Activated effector memory CD4-positive, alpha-beta T cell treated with anti-CD3 and anti-CD28 coated beads, Interleukin-2, amount 50 U/mL, for 16 hours (primary cell): ENCODE measurements around the gene EPHA8.

Experiments
- DNase-seq: peaks from one replicate; pipeline ENCODE4 v3.0.0-alpha.2; 2020

The EPHA8 gene

GRCh38 chr1:22569269-22569668 lies 6.0 kb downstream of the EPHA8 start:
- no peak for DNase-seq

- DNase-seq, result no peak
Observed at GRCh38 chr1:22570140-22570909, 7.0 kb downstream of the EPHA8 start.

GRCh38 chr1:22572818-22573217 lies 9.5 kb downstream of the EPHA8 start:
- no peak for DNase-seq

- DNase-seq, result no peak
Observed at GRCh38 chr1:22573237-22573636, 9.9 kb downstream of the EPHA8 start.

- no peak for DNase-seq
Observed at GRCh38 chr1:22575532-22576149, 12.4 kb downstream of the EPHA8 start.

- DNase-seq, result no peak
Observed at GRCh38 chr1:22576150-22576544, 12.9 kb downstream of the EPHA8 start.

- DNase-seq, result no peak
Observed at GRCh38 chr1:22576617-22577016, 13.3 kb downstream of the EPHA8 start.

GRCh38 chr1:22578732-22579361 lies 15.6 kb downstream of the EPHA8 start:
- DNase-seq, result no peak

GRCh38 chr1:22579541-22580155 lies 16.4 kb downstream of the EPHA8 start:
- DNase-seq, result no peak

GRCh38 chr1:22582661-22583635 lies 19.7 kb downstream of the EPHA8 start:
- DNase-seq, result no peak

GRCh38 chr1:22584001-22584562 lies 20.8 kb downstream of the EPHA8 start:
- no peak for DNase-seq

GRCh38 chr1:22584970-22585369 lies 21.7 kb downstream of the EPHA8 start:
- no peak for DNase-seq

GRCh38 chr1:22585471-22585870 lies 22.2 kb downstream of the EPHA8 start:
- DNase-seq, result no peak

GRCh38 chr1:22586356-22587130 lies 23.3 kb downstream of the EPHA8 start:
- no peak for DNase-seq

GRCh38 chr1:22587247-22587646 lies 24.0 kb downstream of the EPHA8 start:
- DNase-seq, result no peak

- DNase-seq, result no peak
Observed at GRCh38 chr1:22588899-22589422, 25.7 kb downstream of the EPHA8 start.

- no peak for DNase-seq
Observed at GRCh38 chr1:22591576-22591975, 28.3 kb downstream of the EPHA8 start.

GRCh38 chr1:22592051-22592450 lies 28.8 kb downstream of the EPHA8 start:
- no peak for DNase-seq

GRCh38 chr1:22592919-22593790 lies 29.9 kb downstream of the EPHA8 start:
- no peak for DNase-seq

- DNase-seq, result no peak
Observed at GRCh38 chr1:22594396-22594795, 31.1 kb downstream of the EPHA8 start.
